ENCODE data around the gene FYB1.

The FYB1 gene

GRCh38 chr5:39148983-39149534, 70.3 kb downstream of the FYB1 start:
- Histone ChIP-seq H3K4me3 (ENCODE audit: low read length) (no peak overlapping the region), H3K4me1 (ENCODE audit: insufficient read depth, low read length) (no peaks in the 10 kb centered on the region), H3K9me3 (ENCODE audit: insufficient read depth, low read depth, low read length) (no peaks in the 10 kb centered on the region), H3K27me3 (ENCODE audit: insufficient read depth, low read length) (no peaks in the 10 kb centered on the region), H3K27ac (ENCODE audit: low read depth, low read length) (no peak overlapping the region), H3K9ac (ENCODE audit: low read depth, low read length) (no peak overlapping the region), H3K36me3 (ENCODE audit: insufficient read depth, low read length) (no peaks in the 10 kb centered on the region)

- no peak overlapping the region for H3K4me3 ChIP-seq (ENCODE audit: low read length)
- H3K27ac ChIP-seq (ENCODE audit: low read depth, low read length): no peak overlapping the region
- H3K36me3 ChIP-seq (ENCODE audit: insufficient read depth, low read length): no peaks in the 10 kb centered on the region
- no peaks in the 10 kb centered on the region for H3K4me1 ChIP-seq (ENCODE audit: insufficient read depth, low read length)
- H3K9ac ChIP-seq (ENCODE audit: low read depth, low read length): no peak overlapping the region
- WGBS: 89% methylated on average over 2 of the region's 4 CpGs
- no peaks in the 10 kb centered on the region for H3K9me3 ChIP-seq (ENCODE audit: insufficient read depth, low read depth, low read length)
- H3K27me3 ChIP-seq (ENCODE audit: insufficient read depth, low read length): no peaks in the 10 kb centered on the region
These were observed 72.4 kb downstream of the FYB1 start for GRCh38 chr5:39146831-39147540.

- no peaks in the 10 kb centered on the region for H3K9me3 ChIP-seq (ENCODE audit: insufficient read depth, low read depth, low read length)
- no peaks in the 10 kb centered on the region for H3K36me3 ChIP-seq (ENCODE audit: insufficient read depth, low read length)
- WGBS: 92% methylated on average over 3 of the region's 3 CpGs
- no peaks in the 10 kb centered on the region for H3K27me3 ChIP-seq (ENCODE audit: insufficient read depth, low read length)
- no peak overlapping the region for H3K9ac ChIP-seq (ENCODE audit: low read depth, low read length)
- no peak overlapping the region for H3K27ac ChIP-seq (ENCODE audit: low read depth, low read length)
- no peak overlapping the region for H3K4me3 ChIP-seq (ENCODE audit: low read length)
- H3K4me1 ChIP-seq (ENCODE audit: insufficient read depth, low read length): no peaks in the 10 kb centered on the region
These were observed 76.1 kb downstream of the FYB1 start for GRCh38 chr5:39143151-39143860.

DNA sequence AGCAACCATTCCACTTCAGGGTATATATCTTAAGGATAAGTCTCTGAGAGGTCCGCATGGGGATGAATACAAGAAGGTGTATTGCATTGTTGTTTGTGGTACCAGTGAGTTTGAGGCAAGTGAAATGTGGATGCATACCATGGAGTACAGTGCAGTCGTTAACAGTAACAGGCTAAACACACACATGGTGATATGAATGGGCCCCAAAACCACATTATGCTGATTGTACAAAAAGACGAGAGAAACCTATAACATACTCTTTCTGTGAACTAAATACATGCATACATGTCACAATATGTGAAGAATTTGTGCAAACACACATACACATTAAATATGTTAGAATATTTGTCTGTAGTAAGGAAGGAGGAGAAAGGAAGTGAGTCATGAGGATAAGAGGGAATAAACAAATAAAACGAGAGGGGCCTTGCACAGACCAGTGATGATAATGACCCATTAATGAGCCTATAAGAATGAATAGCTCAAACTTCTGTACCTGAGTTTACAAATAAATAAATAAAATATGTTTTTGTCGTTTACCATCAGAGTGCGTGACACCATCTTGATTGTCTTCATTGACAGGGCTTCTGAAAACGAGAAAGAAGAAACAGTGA, 78.7 kb downstream of the FYB1 start:
- Histone ChIP-seq H3K36me3 (ENCODE audit: insufficient read depth, low read length) (no peaks in the 10 kb centered on the region), H3K9me3 (ENCODE audit: insufficient read depth, low read depth, low read length) (no peaks in the 10 kb centered on the region), H3K4me1 (ENCODE audit: insufficient read depth, low read length) (no peaks in the 10 kb centered on the region), H3K4me3 (ENCODE audit: low read length) (no peak overlapping the region), H3K9ac (ENCODE audit: low read depth, low read length) (no peak overlapping the region), H3K27me3 (ENCODE audit: insufficient read depth, low read length) (no peaks in the 10 kb centered on the region), H3K27ac (ENCODE audit: low read depth, low read length) (no peak overlapping the region)
- 92% methylated on average over 7 of the region's 7 CpGs for WGBS

GRCh38 chr5:39138892-39139291, 80.5 kb downstream of the FYB1 start:
- Histone ChIP-seq H3K27ac (ENCODE audit: low read depth, low read length) (no peak overlapping the region), H3K36me3 (ENCODE audit: insufficient read depth, low read length) (no peaks in the 10 kb centered on the region), H3K27me3 (ENCODE audit: insufficient read depth, low read length) (no peaks in the 10 kb centered on the region), H3K9ac (ENCODE audit: low read depth, low read length) (no peak overlapping the region), H3K4me1 (ENCODE audit: insufficient read depth, low read length) (no peaks in the 10 kb centered on the region), H3K4me3 (ENCODE audit: low read length) (no peak overlapping the region), H3K9me3 (ENCODE audit: insufficient read depth, low read depth, low read length) (no peaks in the 10 kb centered on the region)
- WGBS: 100% methylated on average over 1 of the region's 2 CpGs

GRCh38 chr5:39137819-39138451, 81.4 kb downstream of the FYB1 start:
- 67% methylated on average over 9 of the region's 9 CpGs for WGBS
- Histone ChIP-seq H3K4me1 (ENCODE audit: insufficient read depth, low read length) (no peaks in the 10 kb centered on the region), H3K36me3 (ENCODE audit: insufficient read depth, low read length) (no peaks in the 10 kb centered on the region), H3K4me3 (ENCODE audit: low read length) (no peak overlapping the region), H3K9me3 (ENCODE audit: insufficient read depth, low read depth, low read length) (no peaks in the 10 kb centered on the region), H3K27me3 (ENCODE audit: insufficient read depth, low read length) (no peaks in the 10 kb centered on the region), H3K9ac (ENCODE audit: low read depth, low read length) (no peak overlapping the region), H3K27ac (ENCODE audit: low read depth, low read length) (no peak overlapping the region)

GRCh38 chr5:39137391-39137790, 82.0 kb downstream of the FYB1 start:
- no peak overlapping the region for H3K27ac ChIP-seq (ENCODE audit: low read depth, low read length)
- H3K9ac ChIP-seq (ENCODE audit: low read depth, low read length): no peak overlapping the region
- no peaks in the 10 kb centered on the region for H3K4me1 ChIP-seq (ENCODE audit: insufficient read depth, low read length)
- no peaks in the 10 kb centered on the region for H3K36me3 ChIP-seq (ENCODE audit: insufficient read depth, low read length)
- no peaks in the 10 kb centered on the region for H3K9me3 ChIP-seq (ENCODE audit: insufficient read depth, low read depth, low read length)
- WGBS: 90% methylated on average over 2 of the region's 2 CpGs
- no peak overlapping the region for H3K4me3 ChIP-seq (ENCODE audit: low read length)
- no peaks in the 10 kb centered on the region for H3K27me3 ChIP-seq (ENCODE audit: insufficient read depth, low read length)

DNA sequence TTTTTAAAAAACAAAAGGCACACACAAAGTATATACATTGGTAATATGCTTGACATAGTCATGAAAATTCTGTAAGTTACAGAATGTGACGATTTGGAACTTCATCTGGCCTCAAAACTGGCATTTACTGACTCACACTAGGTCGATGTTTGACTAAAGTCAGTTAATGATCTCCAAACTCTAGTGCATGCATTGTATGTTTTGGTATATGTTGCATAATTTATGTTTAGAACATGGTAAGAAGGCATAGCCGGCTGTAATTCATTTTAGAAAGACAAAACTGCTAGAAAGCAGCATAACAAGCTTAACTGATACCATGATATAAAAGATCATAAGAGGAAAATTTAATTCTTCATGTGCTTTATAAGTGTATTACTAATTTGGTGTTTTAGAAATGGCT, 86.6 kb downstream of the FYB1 start:
- Histone ChIP-seq H3K9ac (ENCODE audit: low read depth, low read length) (no peak overlapping the region), H3K9me3 (ENCODE audit: insufficient read depth, low read depth, low read length) (no peaks in the 10 kb centered on the region), H3K27me3 (ENCODE audit: insufficient read depth, low read length) (no peaks in the 10 kb centered on the region), H3K36me3 (ENCODE audit: insufficient read depth, low read length) (no peaks in the 10 kb centered on the region), H3K4me1 (ENCODE audit: insufficient read depth, low read length) (peaks cover 3% of the 10 kb centered on the region; the same call in 1 of the 2 replicates), H3K27ac (ENCODE audit: low read depth, low read length) (no peak overlapping the region), H3K4me3 (ENCODE audit: low read length) (no peak overlapping the region)
- WGBS: 88% methylated on average over 3 of the region's 3 CpGs

GRCh38 chr5:39132128-39132447, 87.3 kb downstream of the FYB1 start:
- Histone ChIP-seq H3K9ac (ENCODE audit: low read depth, low read length) (no peak overlapping the region), H3K36me3 (ENCODE audit: insufficient read depth, low read length) (no peaks in the 10 kb centered on the region)

DNA sequence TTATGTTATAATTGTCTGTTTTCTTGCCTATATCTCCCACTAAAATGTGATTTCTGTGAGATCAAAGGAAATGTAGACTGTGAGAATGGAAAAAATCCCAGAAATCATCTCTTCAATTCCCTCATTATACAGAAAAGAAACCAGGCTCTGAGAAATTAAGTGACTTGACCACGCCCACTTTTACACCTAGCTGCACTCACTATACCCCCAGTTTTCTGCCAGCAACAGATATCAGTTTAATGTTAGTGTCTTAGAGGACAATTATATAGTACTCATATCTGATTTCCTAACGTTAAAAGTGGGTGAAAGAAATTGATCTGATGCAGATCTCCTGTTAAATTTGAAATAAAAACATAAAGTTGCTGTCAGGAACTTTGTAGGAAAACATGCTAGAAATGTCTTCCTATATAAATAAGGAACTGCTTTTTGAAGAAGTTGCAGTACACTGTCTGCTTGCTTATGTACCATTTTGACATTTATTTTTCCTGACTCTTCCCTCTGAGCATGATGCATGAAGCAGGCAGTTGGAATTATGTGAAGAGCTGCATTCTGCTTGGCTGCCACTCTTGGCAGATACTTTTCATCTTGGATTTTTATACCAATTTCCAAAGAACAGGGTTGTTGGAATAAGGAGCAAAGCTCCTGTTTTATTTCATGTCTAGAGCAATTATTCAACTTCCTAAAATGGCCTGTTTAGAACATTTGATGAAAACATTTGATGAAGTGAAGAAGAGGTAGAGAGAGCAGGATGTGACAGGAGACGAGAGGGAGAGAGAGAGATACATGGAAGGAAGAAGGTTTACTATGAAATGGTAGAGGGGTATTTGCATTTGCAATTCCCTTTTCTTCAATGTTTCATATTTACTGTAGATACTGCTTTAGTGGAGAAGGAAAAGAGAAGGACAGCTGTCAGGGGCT, 87.9 kb downstream of the FYB1 start:
- Histone ChIP-seq H3K36me3 (ENCODE audit: insufficient read depth, low read length) (no peaks in the 10 kb centered on the region), H3K27ac (ENCODE audit: low read depth, low read length) (no peak overlapping the region), H3K9ac (ENCODE audit: low read depth, low read length) (no peak overlapping the region), H3K9me3 (ENCODE audit: insufficient read depth, low read depth, low read length) (no peaks in the 10 kb centered on the region), H3K27me3 (ENCODE audit: insufficient read depth, low read length) (no peaks in the 10 kb centered on the region), H3K4me1 (ENCODE audit: insufficient read depth, low read length) (peaks cover 5% of the 10 kb centered on the region; the same call in 1 of the 2 replicates), H3K4me3 (ENCODE audit: low read length) (no peak overlapping the region)
- 97% methylated on average over 3 of the region's 3 CpGs for WGBS

More at GRCh38 chr5:39132128-39132447, 87.3 kb downstream of the FYB1 start:
- Histone ChIP-seq H3K4me1 (ENCODE audit: insufficient read depth, low read length) (peaks cover 5% of the 10 kb centered on the region; the same call in 1 of the 2 replicates), H3K27ac (ENCODE audit: low read depth, low read length) (no peak overlapping the region), H3K27me3 (ENCODE audit: insufficient read depth, low read length) (no peaks in the 10 kb centered on the region), H3K4me3 (ENCODE audit: low read length) (no peak overlapping the region), H3K9me3 (ENCODE audit: insufficient read depth, low read depth, low read length) (no peaks in the 10 kb centered on the region)
- WGBS: 88% methylated on average over 3 of the region's 3 CpGs

All from HUES64 (cell line).